GM19452 (cell line): ENCODE data around the gene SNX4.
"Not testable (repeated sequence)": the region's sequence is repeated elsewhere in the genome, so short reads cannot be mapped to it uniquely, and the experiment has no call there.

Experiments used
- ATAC-seq: cut with Tn5 transposase; IDR thresholded peaks from one replicate; pipeline ENCODE4 v1.9.1; 2021; ENCODE audit not compliant: unreplicated experiment

Gene SNX4

GRCh38 chr3:125405515-125405914 is 114.5 kb downstream of the SNX4 start:
- ATAC-seq: not testable (repeated sequence)

- ATAC-seq: no peak
These were observed 116.2 kb downstream of the SNX4 start for GRCh38 chr3:125403789-125404188.

- ATAC-seq: no peak
These were observed 117.4 kb downstream of the SNX4 start for GRCh38 chr3:125402639-125403038.

GRCh38 chr3:125401402-125401801 is 118.6 kb downstream of the SNX4 start:
- ATAC-seq: no peak

GRCh38 chr3:125398952-125399351 is 121.0 kb downstream of the SNX4 start:
- ATAC-seq: no peak
